AG04449 (cell line): ENCODE measurements around the gene RIPOR3.
"Not testable (repeated sequence)": the region's sequence is repeated elsewhere in the genome, so short reads cannot be mapped to it uniquely, and the experiment has no call there.

ENCODE experiments used
- CTCF ChIA-PET: fragments of 350-600 bp; formaldehyde crosslinking; extraction: SDS; loops from one replicate; lab custom pipeline; 2021; ENCODE audit warnings: antibody characterized with exemption; lab: Yijun Ruan, JAX
- POLR2A ChIA-PET: fragments of 400-600, 350-600 bp; formaldehyde crosslinking; extraction: SDS; loops from one replicate; lab custom pipeline; 2020; ENCODE audit warnings: antibody characterized with exemption, inconsistent platforms; lab: Yijun Ruan, JAX
- DNase-seq: peaks from one replicate; pipeline ENCODE4 v3.0.0-alpha.2; 2010; ENCODE audit warnings: low read depth, low spot score
- H3K4me3 ChIP-seq: 2 replicates; pipeline ENCODE4 v1.5.1; 2011; ENCODE audit warnings: low read depth, mild to moderate bottlenecking, control low read depth, low read length
- TF ChIP-seq, protein P1 (sequence below): IDR thresholded peaks from one replicate; pipeline ENCODE4 v1.5.1; 2011; ENCODE audit warnings: mild to moderate bottlenecking, moderate library complexity, low read length, control low read depth, inconsistent platforms; ENCODE audit not compliant: insufficient read depth; ENCODE audit errors: missing control alignments

Gene RIPOR3

DNA sequence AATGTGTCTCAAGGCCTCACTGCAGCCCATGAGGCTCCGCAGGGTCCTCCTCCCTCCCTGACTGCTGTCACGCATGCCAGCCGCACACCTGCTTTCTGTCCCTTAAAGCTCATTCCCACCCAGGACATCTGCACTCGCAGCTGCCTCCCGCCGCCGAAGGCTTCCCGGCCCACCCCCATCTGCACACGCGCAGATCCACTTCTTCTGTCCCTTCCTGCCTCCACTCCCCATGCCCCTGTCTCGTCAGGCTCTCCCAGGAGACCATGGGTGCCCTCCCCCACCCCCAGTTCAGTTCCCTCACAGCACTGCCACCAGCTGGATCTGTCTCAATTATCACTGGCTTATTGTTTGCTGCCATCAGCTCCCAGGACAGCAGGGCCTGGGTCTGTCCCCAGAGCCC is 63.0 kb downstream of the RIPOR3 start:
- ChIA-PET CTCF (interaction anchor here (0.8 to 15.3 kb wide), 3 partner anchors 8 to 160 kb away, joined by 3 to 174 read pairs (median 4); no protein-coding TSS in a partner anchor), POLR2A (no interaction called here)
- no peak for DNase-seq
- no peak overlapping the region for H3K4me3 ChIP-seq
- TF ChIP-seq, protein P1, sequence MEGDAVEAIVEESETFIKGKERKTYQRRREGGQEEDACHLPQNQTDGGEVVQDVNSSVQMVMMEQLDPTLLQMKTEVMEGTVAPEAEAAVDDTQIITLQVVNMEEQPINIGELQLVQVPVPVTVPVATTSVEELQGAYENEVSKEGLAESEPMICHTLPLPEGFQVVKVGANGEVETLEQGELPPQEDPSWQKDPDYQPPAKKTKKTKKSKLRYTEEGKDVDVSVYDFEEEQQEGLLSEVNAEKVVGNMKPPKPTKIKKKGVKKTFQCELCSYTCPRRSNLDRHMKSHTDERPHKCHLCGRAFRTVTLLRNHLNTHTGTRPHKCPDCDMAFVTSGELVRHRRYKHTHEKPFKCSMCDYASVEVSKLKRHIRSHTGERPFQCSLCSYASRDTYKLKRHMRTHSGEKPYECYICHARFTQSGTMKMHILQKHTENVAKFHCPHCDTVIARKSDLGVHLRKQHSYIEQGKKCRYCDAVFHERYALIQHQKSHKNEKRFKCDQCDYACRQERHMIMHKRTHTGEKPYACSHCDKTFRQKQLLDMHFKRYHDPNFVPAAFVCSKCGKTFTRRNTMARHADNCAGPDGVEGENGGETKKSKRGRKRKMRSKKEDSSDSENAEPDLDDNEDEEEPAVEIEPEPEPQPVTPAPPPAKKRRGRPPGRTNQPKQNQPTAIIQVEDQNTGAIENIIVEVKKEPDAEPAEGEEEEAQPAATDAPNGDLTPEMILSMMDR = no peak

DNA sequence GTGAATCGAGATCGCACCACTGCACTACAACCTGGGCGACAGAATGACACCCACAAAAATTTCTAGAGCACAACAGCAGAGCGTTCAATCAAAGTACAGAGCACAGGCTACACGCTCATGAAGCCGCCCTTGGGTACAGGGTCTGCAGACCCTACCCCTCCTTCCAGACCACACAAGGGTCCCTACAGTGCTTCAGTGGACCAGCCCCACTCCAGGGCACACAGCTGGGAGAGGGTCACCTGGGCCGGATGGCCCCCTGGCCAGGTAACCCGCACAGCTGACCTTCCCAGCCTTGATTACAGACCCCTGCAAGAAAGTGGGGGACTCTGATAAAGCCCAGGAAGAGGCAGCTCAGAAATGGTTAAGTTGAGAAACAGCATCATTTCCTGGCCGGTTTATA is 63.6 kb downstream of the RIPOR3 start:
- CTCF ChIA-PET = interaction anchor here (2.1 to 15.3 kb wide), 3 partner anchors 8 to 163 kb away, joined by 10 to 174 read pairs (median 80); no protein-coding TSS in a partner anchor
- H3K4me3 ChIP-seq = no peak overlapping the region
- DNase-seq = no peak
- TF ChIP-seq, protein P1 = no peak
- POLR2A ChIA-PET = no interaction called here

DNA sequence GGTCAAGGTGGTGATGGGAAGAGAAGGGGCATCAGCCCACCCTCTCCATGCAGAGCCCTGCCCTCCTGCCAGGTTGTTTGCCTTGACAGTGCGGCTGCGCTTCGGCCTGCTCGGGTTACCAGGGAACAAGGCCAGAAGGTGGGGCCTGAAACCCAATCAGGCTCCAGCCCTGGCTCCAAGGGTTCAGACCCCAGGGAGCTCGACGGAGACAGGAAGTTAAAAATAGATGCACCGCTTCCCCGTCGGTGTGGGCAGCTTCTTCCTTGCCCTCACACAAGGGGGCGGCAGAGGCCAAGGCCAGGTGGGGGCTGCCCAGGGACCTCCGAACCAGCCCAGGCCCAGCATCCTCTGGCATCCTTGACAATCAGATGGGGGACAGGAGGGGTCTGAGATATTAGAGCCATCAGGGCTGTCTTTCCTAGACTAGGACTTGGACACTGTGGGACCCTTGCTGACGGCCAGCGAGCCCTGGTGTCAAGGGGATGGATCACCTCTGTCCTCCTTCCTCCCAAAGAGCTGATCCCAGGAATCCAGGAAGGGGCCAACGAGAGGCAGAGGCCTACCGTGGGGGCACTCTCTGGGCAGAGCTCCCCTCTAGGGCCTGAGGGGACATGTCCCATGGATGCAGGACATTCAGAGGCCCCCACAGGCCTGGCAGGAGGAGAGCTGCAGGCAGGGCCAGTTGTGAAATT is 65.2 kb downstream of the RIPOR3 start:
- ChIA-PET POLR2A (interaction anchor here (0.7 kb wide), 1 partner anchor 29 kb away, joined by 3 read pairs; no protein-coding TSS in a partner anchor), CTCF (interaction anchor here (0.6 to 15.3 kb wide), 18 partner anchors 9 to 443 kb away, joined by 3 to 174 read pairs (median 4); partner anchors contain the start of gene BCAS4)
- no peak overlapping the region for H3K4me3 ChIP-seq
- TF ChIP-seq, protein P1 = peak; percentile 71
- DNase-seq = no peak

DNA sequence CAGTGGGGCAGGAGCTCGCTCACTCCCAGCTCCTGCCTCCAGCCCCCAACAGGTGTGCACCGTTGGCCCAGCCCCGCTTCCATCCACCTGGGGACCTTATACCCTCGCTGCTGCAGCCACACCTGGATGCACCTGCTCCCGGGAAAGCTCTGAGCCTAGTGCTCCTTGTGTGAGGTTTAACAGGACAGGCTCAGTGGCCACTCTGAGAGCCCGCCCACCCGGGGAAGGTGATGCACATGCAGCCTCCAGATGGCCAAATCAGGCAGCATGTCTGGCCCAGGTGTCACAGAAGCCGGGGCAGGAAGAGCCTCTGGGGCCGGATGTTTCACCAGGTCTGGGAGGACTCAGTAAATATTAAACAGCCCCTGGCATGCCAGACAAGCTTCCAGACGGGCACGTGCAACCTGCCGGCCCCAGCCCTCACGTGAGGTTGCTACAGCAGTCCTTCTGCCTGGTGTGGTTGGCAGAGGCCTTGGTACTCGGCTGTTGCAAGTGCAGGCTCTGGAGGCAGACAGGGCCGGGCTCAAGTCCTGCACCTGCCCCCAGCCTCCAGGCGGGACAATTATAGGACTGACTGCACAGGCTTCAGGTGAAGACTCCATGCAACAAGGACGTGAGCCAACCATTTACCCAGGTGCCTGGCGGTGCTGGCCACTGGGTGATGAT is 66.9 kb downstream of the RIPOR3 start:
- ChIA-PET CTCF (interaction anchor here (1.3 to 15.3 kb wide), 4 partner anchors 8 to 164 kb away, joined by 7 to 174 read pairs (median 50); no protein-coding TSS in a partner anchor), POLR2A (no interaction called here)
- no peak for DNase-seq
- TF ChIP-seq, protein P1 = no peak
- no peak overlapping the region for H3K4me3 ChIP-seq

DNA sequence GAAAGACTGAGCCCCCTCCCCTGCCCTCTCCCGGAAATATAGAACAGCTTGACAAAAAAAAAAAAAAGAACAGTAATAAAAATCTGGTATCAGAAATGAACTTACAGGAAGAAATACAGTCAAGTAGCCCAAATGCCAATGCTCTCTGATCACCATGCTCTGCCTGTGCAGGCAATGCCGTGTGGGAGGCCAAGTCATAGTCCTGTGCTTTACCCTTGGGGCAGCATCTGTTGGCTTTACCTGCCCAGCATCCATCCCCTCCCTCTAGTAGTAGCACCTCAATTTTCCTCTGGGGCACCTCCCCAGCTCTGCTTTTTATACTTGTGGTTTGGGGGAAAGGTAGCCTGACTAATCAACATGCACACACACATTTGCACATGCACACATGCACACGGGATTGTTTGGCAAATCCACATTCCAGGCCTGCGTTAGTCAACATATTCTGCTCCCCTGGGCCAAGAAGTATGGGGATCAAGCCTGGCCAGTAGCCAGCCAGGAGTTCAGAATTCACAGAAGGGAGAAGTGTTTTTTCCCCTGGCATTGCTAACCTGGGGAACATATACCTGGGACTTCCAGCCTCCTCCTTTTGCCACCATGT is 70.2 kb downstream of the RIPOR3 start:
- no peak for DNase-seq
- ChIA-PET POLR2A (no interaction called here), CTCF (interaction anchor here (1.2 to 7.4 kb wide), 2 partner anchors 14 to 128 kb away, joined by 4 to 80 read pairs; no protein-coding TSS in a partner anchor)
- TF ChIP-seq, protein P1 = no peak
- H3K4me3 ChIP-seq = no peak overlapping the region

DNA sequence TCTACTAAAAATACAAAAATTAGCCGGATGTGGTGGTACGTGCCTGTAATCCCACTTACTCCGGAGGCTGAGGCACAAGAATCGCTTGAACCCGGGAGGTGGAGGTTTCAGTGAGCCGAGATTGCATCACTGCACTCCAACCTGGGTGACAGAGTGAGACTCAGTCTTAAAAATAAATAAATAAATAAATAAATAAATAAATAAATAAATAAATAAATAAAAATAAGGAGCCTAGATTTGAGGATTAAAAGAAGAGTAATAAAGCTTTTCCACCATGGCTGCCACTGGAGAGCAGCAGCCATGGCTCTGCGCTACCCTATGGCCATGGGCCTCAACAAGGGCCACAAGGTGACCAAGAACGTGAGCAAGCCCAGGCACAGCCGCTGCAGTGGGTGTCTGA is 70.9 kb downstream of the RIPOR3 start:
- POLR2A ChIA-PET, CTCF ChIA-PET, H3K4me3 ChIP-seq, DNase-seq: not testable (repeated sequence)
